NCI-H510A treated with DMSO at 0.1 percent for 48 hours (cell line): Measurements from ENCODE around the gene MOB3A.

ENCODE experiments used
- DNase-seq: peaks from one replicate; lab custom pipeline; 2025; lab: John Stamatoyannopoulos, UW

The MOB3A gene

GRCh38 chr19:2123682-2124387 lies 27.7 kb upstream of the MOB3A start:
- DNase-seq: no peak

- no peak for DNase-seq
Measured at GRCh38 chr19:2122982-2123381, 26.9 kb upstream of the MOB3A start.

- DNase-seq: no peak
Measured at GRCh38 chr19:2122251-2122650, 26.1 kb upstream of the MOB3A start.

- no peak for DNase-seq
Measured at GRCh38 chr19:2121416-2122051, 25.4 kb upstream of the MOB3A start.

- DNase-seq: no peak
Measured at GRCh38 chr19:2120821-2121220, 24.7 kb upstream of the MOB3A start.

- DNase-seq: no peak
Measured at GRCh38 chr19:2119921-2120785, 24.0 kb upstream of the MOB3A start.

GRCh38 chr19:2118438-2118837 lies 22.3 kb upstream of the MOB3A start:
- DNase-seq: no peak

GRCh38 chr19:2117215-2117960 lies 21.3 kb upstream of the MOB3A start:
- DNase-seq: no peak

- no peak for DNase-seq
Measured at GRCh38 chr19:2116507-2116906, 20.4 kb upstream of the MOB3A start.

- no peak for DNase-seq
Measured at GRCh38 chr19:2115911-2116426, 19.8 kb upstream of the MOB3A start.

GRCh38 chr19:2115324-2115723 lies 19.2 kb upstream of the MOB3A start:
- DNase-seq: no peak

- DNase-seq: no peak
Measured at GRCh38 chr19:2114821-2115220, 18.7 kb upstream of the MOB3A start.

GRCh38 chr19:2114218-2114617 lies 18.1 kb upstream of the MOB3A start:
- DNase-seq: no peak

- DNase-seq: no peak
Measured at GRCh38 chr19:2113439-2114211, 17.5 kb upstream of the MOB3A start.

GRCh38 chr19:2112516-2113320 lies 16.6 kb upstream of the MOB3A start:
- DNase-seq: no peak

- no peak for DNase-seq
Measured at GRCh38 chr19:2111886-2112285, 15.8 kb upstream of the MOB3A start.

- DNase-seq: no peak
Measured at GRCh38 chr19:2111425-2111824, 15.3 kb upstream of the MOB3A start.

GRCh38 chr19:2110822-2111221 lies 14.7 kb upstream of the MOB3A start:
- DNase-seq: no peak

- no peak for DNase-seq
Measured at GRCh38 chr19:2109046-2109864, 13.1 kb upstream of the MOB3A start.
